Cardiac septum (tissue), 1 donor: Measurements from ENCODE around the gene CRYGN. TPM values are rescaled to one million over a fixed set of nuclear protein-coding genes. Genes with fewer than 3 reads are reported as not detected.

Experiments used
- DNase-seq: peaks from one replicate; pipeline ENCODE4 v3.0.0-alpha.2; 2020; ENCODE audit warnings: low spot score
- intact Hi-C: fragments of 100-400 bp; cut with DNase I; formaldehyde crosslinking; loops from one replicate; pipeline ENCODE4 v1.14.0; 2022
- total RNA-seq: library from RNA; stranded (reverse); fragmentation: NEBNext Ultra II Directional; extraction: Animal tissue kit (Norgen Biotek cat#: 25700); gene quantifications from one replicate; pipeline ENCODE4 v1.2.1, GENCODE V29; 2021
- donor health status: DM: no; HTN: no; CAD: no.

CRYGN gene
- total RNA-seq, 1 donor from 2014 or later, result not detected

- intact Hi-C loops, result no loop called here
- DNase-seq, result no peak
Observed at GRCh38 chr7:151429560-151430331, 10.2 kb downstream of the CRYGN start.

GRCh38 chr7:151429237-151429559 lies 10.7 kb downstream of the CRYGN start:
- intact Hi-C loops, result no loop called here
- DNase-seq, result no peak

- intact Hi-C loops, result no loop called here
- no peak for DNase-seq
Observed at GRCh38 chr7:151428378-151429236, 11.3 kb downstream of the CRYGN start.

GRCh38 chr7:151427705-151428377 lies 12.1 kb downstream of the CRYGN start:
- DNase-seq, result no peak
- intact Hi-C loops, result no loop called here

GRCh38 chr7:151426904-151427704 lies 12.8 kb downstream of the CRYGN start:
- no peak for DNase-seq
- intact Hi-C loops, result no loop called here

GRCh38 chr7:151426441-151426903 lies 13.5 kb downstream of the CRYGN start:
- DNase-seq, result no peak
- intact Hi-C loops, result no loop called here

- DNase-seq, result no peak
Observed at GRCh38 chr7:151425670-151426440, 14.1 kb downstream of the CRYGN start.

GRCh38 chr7:151424799-151425198 lies 15.1 kb downstream of the CRYGN start:
- intact Hi-C loops, result no loop called here

More at GRCh38 chr7:151425670-151426440, 14.1 kb downstream of the CRYGN start:
- intact Hi-C loops, result no loop called here

GRCh38 chr7:151423936-151424335 lies 16.0 kb downstream of the CRYGN start:
- no peak for DNase-seq
- intact Hi-C loops, result no loop called here

More at GRCh38 chr7:151424799-151425198, 15.1 kb downstream of the CRYGN start:
- DNase-seq, result no peak

GRCh38 chr7:151423226-151423625 lies 16.7 kb downstream of the CRYGN start:
- no peak for DNase-seq
- intact Hi-C loops, result no loop called here

GRCh38 chr7:151422212-151422611 lies 17.7 kb downstream of the CRYGN start:
- no peak for DNase-seq
- intact Hi-C loops, result no loop called here

GRCh38 chr7:151420144-151420543 lies 19.8 kb downstream of the CRYGN start:
- no peak for DNase-seq
- intact Hi-C loops, result no loop called here

- intact Hi-C loops, result no loop called here
Observed at GRCh38 chr7:151416941-151417315, 23.0 kb downstream of the CRYGN start.

GRCh38 chr7:151416112-151416940 lies 23.6 kb downstream of the CRYGN start:
- intact Hi-C loops, result no loop called here
- DNase-seq, result no peak

More at GRCh38 chr7:151416941-151417315, 23.0 kb downstream of the CRYGN start:
- no peak for DNase-seq

GRCh38 chr7:151415375-151416105 lies 24.4 kb downstream of the CRYGN start:
- no peak for DNase-seq
- intact Hi-C loops, result no loop called here

- DNase-seq, result no peak
Observed at GRCh38 chr7:151413241-151413640, 26.7 kb downstream of the CRYGN start.

GRCh38 chr7:151412318-151412717 lies 27.6 kb downstream of the CRYGN start:
- no peak for DNase-seq
- intact Hi-C loops, result no loop called here

More at GRCh38 chr7:151413241-151413640, 26.7 kb downstream of the CRYGN start:
- intact Hi-C loops, result no loop called here
